Measurements from ENCODE around the gene PUS10. TPM values are rescaled to one million over a fixed set of nuclear protein-coding genes. Genes with fewer than 3 reads are reported as not detected.

PUS10 gene
- total and polyA plus RNA-seq, 2 of the 4 experiments (the other 2 are of a cell fraction): 4.4 to 5.7 TPM

GRCh38 chr2:60960706-60961105, 57.3 kb downstream of the PUS10 start:
- no peaks in the 10 kb centered on the region for H3K36me3 ChIP-seq (ENCODE audit: control insufficient read depth, insufficient read depth, low read length)
- TF ChIP-seq SMC3 (IDR thresholded peaks at IDR 0.05; ENCODE audit: low read depth, low read length) (no peak), CHD1 (IDR thresholded peaks at IDR 0.05; ENCODE audit: low read depth, low read length) (no peak), CTCF (conservative IDR thresholded peaks at IDR 0.05; ENCODE audit: low read depth, low read length) (no peak), MXI1 (IDR thresholded peaks at IDR 0.05; ENCODE audit: borderline replicate concordance, low read depth, low read length) (no peak)
- H3K4ac ChIP-seq (ENCODE audit: low read depth, low read length): no peak overlapping the region
- no peak overlapping the region for H3K9ac ChIP-seq (ENCODE audit: low read depth, low read length)
- ChIA-PET POLR2A (ENCODE audit: unreplicated experiment) (no interaction called here), CTCF (interaction anchor here (0.6 kb wide), 1 partner anchor 864 kb away, joined by 6 read pairs; no protein-coding TSS in a partner anchor)
- ATAC-seq (ENCODE audit: low read depth) (no peak), DNase-seq (no peak)
- no peak overlapping the region for H3K4me2 ChIP-seq (ENCODE audit: low read depth, low read length)
- H3K9me3 ChIP-seq (ENCODE audit: control insufficient read depth, insufficient read depth, low read length): no peaks in the 10 kb centered on the region
- H3K23ac ChIP-seq (ENCODE audit: low read depth, low read length): no peak overlapping the region
- H4K20me1 ChIP-seq (ENCODE audit: insufficient read depth, low read length): no peaks in the 10 kb centered on the region
- H2BK5ac ChIP-seq (ENCODE audit: low read depth, low read length, poor library complexity, severe bottlenecking): no peak overlapping the region
- H2BK120ac ChIP-seq (ENCODE audit: low read depth, low read length): no peak overlapping the region
- dilution Hi-C loops (cut with HindIII; ENCODE audit: low sequenced_read_pairs, unreplicated experiment): no loop called here
- no peak overlapping the region for H2BK20ac ChIP-seq (ENCODE audit: low read depth, low read length)
- H4K5ac ChIP-seq (ENCODE audit: low read depth, low read length): no peak overlapping the region
- no peaks in the 10 kb centered on the region for H3K79me1 ChIP-seq (ENCODE audit: low read depth in 1 of 2, low read length in 2 of 2)
- H3K27ac ChIP-seq (ENCODE audit: insufficient read depth, low read length): no peak overlapping the region
- H3K56ac ChIP-seq (ENCODE audit: extremely low read depth, insufficient read depth, low read length): no peak overlapping the region
- no peak overlapping the region for H3K4me3 ChIP-seq (ENCODE audit: insufficient read depth, low read depth, low read length)
- no CpG with 5 or more reads among the region's 1 CpG for WGBS, 2 experiments (ENCODE audit: extremely low coverage in 2 of 2, insufficient read length in 1 of 2)
- peaks cover 5% of the 10 kb centered on the region; the same call in 1 of the 2 replicates for H3K9me1 ChIP-seq (ENCODE audit: insufficient read depth, low read length)
- H4K8ac ChIP-seq (ENCODE audit: low read depth in 2 of 2, low read length in 2 of 2): no peak overlapping the region
- no peak overlapping the region for H2AK5ac ChIP-seq (ENCODE audit: low read depth, low read length)
- H4K91ac ChIP-seq (ENCODE audit: insufficient read depth, low read depth, low read length): no peak overlapping the region
- H2BK15ac ChIP-seq (ENCODE audit: low read depth, low read length): no peak overlapping the region
- H2AK9ac ChIP-seq (replicated peaks; ENCODE audit: low read depth, low read length, poor library complexity): no peak overlapping the region
- H3K4me1 ChIP-seq (ENCODE audit: control insufficient read depth, insufficient read depth, low read length): peaks cover 1% of the 10 kb centered on the region; the same call in 1 of the 2 replicates
- no peak overlapping the region for H3K18ac ChIP-seq (ENCODE audit: low read depth, low read length)
- no peak overlapping the region for H3K14ac ChIP-seq (replicated peaks; ENCODE audit: low read depth, low read length)
- H3K27me3 ChIP-seq (ENCODE audit: control insufficient read depth, insufficient read depth, low read length): no peaks in the 10 kb centered on the region
- in situ Hi-C loops (cut with MboI; ENCODE audit: low sequenced_read_pairs): no loop called here
- H2AFZ ChIP-seq (replicated peaks; ENCODE audit: low read length, poor library complexity): no peak overlapping the region
- intact Hi-C loops (cut with micrococcal nuclease): no loop called here
- BruUV-seq (replicated peaks): no TSS peak
